Fibroblast of mammary gland (primary cell): ENCODE data around the gene NUDT1.

Experiments
- DNase-seq: peaks from one replicate; pipeline ENCODE4 v3.0.0-alpha.2; 2010; ENCODE audit warnings: low read depth
- H3K4me3 ChIP-seq: 2 replicates; pipeline ENCODE4 v1.5.1; 2011; ENCODE audit warnings: low read depth, mild to moderate bottlenecking, low read length, moderate library complexity; ENCODE audit not compliant: control insufficient read depth
- TF ChIP-seq, protein P1 (sequence below): conservative IDR thresholded peaks from 2 replicates; pipeline ENCODE4 v1.5.1; 2011; ENCODE audit warnings: low read depth, low read length, inconsistent platforms; ENCODE audit not compliant: control insufficient read depth, insufficient read depth

Gene NUDT1

DNA sequence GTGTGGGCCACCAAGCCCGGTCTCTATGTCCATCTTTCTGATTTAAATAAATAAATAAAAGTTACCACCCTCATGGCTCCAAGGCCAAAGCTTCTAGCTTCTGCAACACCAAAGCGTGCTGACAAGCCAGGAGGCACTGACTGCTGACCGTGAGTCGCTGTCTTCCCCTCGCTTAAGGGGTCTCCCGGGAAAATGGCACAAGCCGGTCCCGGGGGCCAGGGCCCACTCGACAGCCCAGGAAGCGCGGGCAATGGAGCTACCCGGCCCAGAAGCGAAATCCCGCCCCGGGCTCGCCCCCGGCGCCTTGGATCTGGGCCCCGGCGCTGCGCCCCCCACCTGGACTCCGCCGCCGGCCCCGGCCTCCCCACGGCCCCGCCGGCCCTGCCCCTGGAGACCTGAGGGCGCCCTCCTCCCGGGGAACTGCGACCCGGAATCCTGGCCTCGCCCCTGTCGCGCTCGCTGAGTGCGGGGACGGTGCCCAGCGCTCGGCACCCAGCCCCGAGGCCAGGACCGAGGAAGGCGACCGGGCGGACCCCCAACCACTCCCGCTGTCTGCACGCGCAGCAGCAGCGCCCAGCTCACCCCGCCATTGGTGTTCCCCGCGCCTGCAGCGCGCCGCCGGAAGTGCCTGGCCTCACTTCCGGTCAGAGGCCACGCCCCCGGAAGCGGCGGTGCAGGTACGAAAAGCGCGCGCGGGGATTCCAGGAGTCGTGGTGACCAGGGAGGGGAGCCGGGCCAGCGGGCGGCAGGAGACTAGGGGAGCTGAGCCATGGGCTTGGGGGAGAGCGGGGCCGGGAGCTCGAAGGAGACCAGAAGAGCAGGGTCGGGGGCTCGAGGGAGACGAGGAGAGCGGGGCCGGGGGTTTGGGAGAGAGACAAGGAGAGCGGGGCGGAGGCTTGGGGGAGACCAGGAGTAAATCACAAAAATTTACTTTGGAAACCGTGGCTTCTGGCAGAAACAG, at the start of gene NUDT1, which contains the start of gene MRM2:
Gene NUDT1 (plus strand): TSS at position 647 of the 961 bp plus-strand sequence. CDS start 2,349 bp downstream, outside the sequence.
Gene MRM2 (minus strand): TSS at position 626 of the 961 bp plus-strand sequence. CDS start 36 bp downstream, at position 590.
- peak; percentile 52 for DNase-seq
- peak within 1 kb of the TSS; percentile 81 for H3K4me3 ChIP-seq
- TF ChIP-seq, protein P1, sequence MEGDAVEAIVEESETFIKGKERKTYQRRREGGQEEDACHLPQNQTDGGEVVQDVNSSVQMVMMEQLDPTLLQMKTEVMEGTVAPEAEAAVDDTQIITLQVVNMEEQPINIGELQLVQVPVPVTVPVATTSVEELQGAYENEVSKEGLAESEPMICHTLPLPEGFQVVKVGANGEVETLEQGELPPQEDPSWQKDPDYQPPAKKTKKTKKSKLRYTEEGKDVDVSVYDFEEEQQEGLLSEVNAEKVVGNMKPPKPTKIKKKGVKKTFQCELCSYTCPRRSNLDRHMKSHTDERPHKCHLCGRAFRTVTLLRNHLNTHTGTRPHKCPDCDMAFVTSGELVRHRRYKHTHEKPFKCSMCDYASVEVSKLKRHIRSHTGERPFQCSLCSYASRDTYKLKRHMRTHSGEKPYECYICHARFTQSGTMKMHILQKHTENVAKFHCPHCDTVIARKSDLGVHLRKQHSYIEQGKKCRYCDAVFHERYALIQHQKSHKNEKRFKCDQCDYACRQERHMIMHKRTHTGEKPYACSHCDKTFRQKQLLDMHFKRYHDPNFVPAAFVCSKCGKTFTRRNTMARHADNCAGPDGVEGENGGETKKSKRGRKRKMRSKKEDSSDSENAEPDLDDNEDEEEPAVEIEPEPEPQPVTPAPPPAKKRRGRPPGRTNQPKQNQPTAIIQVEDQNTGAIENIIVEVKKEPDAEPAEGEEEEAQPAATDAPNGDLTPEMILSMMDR = no peak

DNA sequence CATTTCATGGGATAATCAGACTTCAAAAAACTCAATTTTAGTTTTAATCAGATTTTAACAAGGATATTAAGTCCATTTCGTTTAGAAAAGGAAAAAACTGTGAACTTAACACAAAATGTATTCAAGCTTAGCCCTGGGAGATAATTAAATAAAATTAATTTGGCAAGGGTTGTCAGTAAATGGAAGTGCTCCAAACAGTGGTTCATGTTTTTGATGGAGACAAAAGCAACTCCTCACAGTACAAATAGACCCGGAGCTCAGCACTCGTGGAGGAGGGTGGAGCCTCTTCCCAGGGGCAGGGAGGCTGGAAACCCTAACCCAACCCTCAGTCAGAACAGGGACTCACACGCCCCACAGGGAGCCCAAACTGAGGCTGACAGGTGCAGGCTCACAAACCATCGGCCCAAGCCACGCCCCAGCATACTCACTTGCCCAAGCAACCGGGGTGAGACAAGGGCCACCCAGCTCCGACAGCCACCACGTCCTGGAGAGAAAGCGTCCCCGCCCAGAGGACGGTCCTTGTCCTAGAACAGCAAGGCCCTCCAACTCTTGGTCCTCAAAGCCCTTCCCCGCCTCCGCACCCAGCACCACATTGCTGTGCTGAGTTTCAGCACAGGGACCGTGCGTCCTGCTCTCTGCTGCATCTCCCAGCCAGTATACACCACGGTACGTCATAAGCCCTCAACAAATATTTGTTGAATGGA, 49.0 kb upstream of the NUDT1 start:
- no peak for DNase-seq
- no peak overlapping the region for H3K4me3 ChIP-seq
- TF ChIP-seq, protein P1 = no peak

DNA sequence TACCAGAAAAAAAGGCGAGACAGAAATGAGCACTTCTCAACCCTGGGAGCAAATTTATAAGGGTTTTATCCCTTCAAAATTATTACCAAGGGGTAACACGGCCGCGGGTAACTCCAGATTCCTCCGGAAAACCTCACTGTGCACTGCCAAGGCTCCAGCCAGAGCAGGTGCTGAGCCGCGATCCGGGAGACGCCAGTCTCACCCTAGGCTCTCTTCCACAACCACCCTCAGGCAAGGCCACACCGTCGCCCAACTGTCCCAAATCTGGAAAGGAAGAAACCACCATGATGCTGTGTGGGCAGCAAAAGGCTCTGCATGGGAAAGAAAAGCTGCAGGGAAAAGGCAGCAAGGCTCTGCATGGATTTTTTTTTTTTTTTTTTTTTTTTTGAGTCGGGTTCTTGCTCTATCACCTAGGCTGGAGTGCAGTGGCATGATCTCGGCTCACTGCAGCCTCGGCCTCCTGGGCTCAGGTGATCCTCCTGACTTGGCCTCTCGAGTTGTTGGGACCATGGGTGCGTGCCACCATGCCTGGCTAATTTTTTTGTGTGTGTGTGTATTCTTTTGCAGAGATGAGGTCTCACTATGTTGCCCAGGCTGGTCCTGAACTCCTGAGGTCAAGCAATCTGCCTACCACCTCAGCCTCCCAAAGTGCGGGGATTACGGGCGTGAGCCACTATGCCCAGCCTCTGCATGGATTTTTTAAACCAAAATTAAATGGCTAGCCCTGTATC, 48.3 kb upstream of the NUDT1 start:
- DNase-seq = no peak
- TF ChIP-seq, protein P1 = no peak

DNA sequence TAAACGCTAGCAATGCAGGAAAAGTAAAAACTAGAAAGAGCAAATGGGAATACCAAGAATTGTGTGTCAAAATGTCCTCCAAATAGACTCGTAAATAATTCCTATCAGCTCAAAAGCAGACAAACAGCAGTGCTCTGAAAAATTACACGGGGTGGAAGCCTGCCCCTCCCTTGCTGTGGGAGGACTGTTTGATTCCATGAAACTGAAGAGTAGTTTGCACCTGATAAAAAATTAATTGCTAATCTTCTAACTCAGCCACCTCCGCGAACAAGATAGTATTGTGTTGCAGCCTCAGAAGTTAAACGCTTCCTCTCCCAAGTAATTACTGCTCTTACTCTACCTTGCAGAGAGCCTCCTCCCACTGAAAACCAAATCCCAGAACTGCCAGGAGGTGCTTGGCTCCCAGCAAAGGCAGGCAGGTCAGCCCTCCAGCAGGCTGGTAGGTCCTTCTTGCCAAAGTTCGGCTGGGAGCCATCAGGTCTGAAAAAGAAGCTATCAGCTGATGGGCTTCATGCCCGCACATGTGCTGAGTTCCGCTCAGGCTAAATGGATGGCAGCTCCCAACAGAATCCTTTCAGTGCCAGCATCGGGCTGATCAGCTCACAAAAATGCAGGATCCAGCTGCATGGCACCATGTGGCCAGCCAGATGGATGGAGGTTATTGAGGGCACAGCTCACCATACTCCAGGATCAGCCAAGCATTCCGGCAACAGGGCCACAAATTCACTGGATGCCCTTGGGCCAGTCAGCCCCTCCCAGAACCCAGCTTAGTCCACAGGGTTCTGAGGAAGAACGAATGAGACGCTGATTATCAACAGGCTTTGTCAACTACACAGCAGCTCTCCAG, 46.4 kb upstream of the NUDT1 start:
- H3K4me3 ChIP-seq = no peak overlapping the region
- no peak for DNase-seq
- TF ChIP-seq, protein P1 = no peak

More for the DNA sequence above, 48.3 kb upstream of the NUDT1 start:
- no peak overlapping the region for H3K4me3 ChIP-seq

DNA sequence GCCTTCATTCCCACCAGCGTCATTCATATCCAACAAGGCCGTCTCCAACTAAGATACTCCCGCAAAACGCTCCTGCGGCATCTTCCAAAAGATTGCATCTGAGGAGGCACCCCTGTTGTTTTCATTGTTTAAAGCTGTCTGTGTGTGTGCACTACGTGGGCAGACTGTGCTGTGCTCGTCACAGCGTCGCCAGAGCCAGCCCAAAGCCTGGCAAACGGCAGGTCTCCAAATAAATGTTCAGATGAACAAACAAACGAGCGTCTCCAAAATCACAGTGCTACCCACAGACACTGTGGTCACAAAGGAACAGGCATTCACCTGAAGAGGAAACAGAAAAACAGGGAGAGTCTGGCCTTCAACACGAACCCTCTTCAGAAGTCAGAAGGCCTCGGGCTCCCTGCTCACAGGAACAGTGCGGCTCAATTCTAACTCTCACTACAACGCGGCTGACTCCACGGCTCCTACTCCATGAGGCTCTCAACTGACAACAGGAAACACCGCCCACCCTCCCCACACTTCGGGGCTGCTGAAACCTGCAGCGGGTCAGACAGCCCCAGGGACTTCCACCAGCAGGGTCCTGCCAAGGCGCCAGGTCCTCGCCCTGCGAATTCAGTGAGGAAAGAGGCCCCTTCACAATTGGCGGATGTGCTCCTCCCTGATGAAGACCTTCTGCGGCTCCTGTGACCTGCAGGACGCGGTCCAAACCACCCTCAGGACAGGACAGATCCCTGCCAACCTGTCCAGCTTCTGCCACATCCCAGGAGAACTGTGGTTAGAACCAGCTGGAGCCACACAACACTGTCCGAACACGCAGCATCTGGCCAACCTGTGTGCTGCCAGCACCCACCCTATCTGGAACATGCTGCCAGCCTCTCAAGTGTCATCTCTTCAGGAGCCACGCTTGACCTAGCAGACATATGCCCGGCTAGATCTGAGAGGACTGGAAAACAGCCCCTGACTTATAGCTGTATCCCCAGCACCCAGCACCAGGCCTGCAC, 45.3 kb upstream of the NUDT1 start:
- H3K4me3 ChIP-seq = no peak overlapping the region
- TF ChIP-seq, protein P1 = no peak
- no peak for DNase-seq
